HepG2 (cell line): ENCODE results near the gene ZBTB34. TPM values are rescaled to one million over a fixed set of nuclear protein-coding genes. Genes with fewer than 3 reads are reported as not detected.

Experiments
- ATAC-seq: fragments of 200-7000 bp; cut with Tn5 transposase; 3 replicates; pipeline ENCODE4 v1.9.1; 2020; ENCODE audit warnings: mild to moderate bottlenecking, moderate library complexity
- BruUV-seq: library from RNA; stranded (reverse); fragments of 400-500 nt; replicated peaks from 2 replicates; lab custom pipeline; 2021; lab: Mats Ljungman, UMichigan
- CTCF ChIA-PET: fragments of 300-600 bp; formaldehyde crosslinking; extraction: SDS; loops from one replicate; lab custom pipeline; 2021; ENCODE audit warnings: low total read pairs, inconsistent platforms, low intra/inter-chr PET ratio; lab: Yijun Ruan, JAX
- POLR2A ChIA-PET: fragments of 350-600 bp; sonication (Branson Sonifier 250); formaldehyde crosslinking; loops from one replicate; lab custom pipeline; 2020; ENCODE audit warnings: antibody characterized with exemption, inconsistent platforms; lab: Yijun Ruan, JAX
- DNase-seq: peaks from one replicate; pipeline ENCODE4 v3.0.0-alpha.2; 2015; ENCODE audit warnings: low spot score
- FAIRE-seq: peaks from 3 replicates; lab custom pipeline; 2011; peaks lifted over from hg19 to GRCh38; lab: Jason Lieb, UNC
- H2AFZ ChIP-seq: one replicate; pipeline ENCODE4 v1.6.1; 2011; ENCODE audit warnings: low read length, inconsistent platforms
- H3K27ac ChIP-seq: fragments of 300-600 bp; 3 replicates; pipeline ENCODE4 v1.8.0; 2011; ENCODE audit warnings: mixed run types, mild to moderate bottlenecking, mixed read lengths, low read length, inconsistent platforms; ENCODE audit not compliant: insufficient read depth; ENCODE audit errors: extremely low read length
- H3K27me3 ChIP-seq, 2 experiments: fragments of 200-600 bp in 1 of 2; 2 replicates in 1 of 2; 3 replicates in 1 of 2; pipeline versions ENCODE4 v1.6.0 to v1.8.0; 2011; ENCODE audit warnings: low read length in 2 of 2, mild to moderate bottlenecking in 2 of 2, moderate library complexity in 2 of 2, inconsistent platforms in 1 of 2; ENCODE audit not compliant: insufficient read depth in 2 of 2, control insufficient read depth in 1 of 2
- H3K36me3 ChIP-seq, 2 experiments: fragments of 200-600 bp in 1 of 2; replicated peaks in 1 of 2; 2 replicates in 1 of 2; 3 replicates in 1 of 2; pipeline versions ENCODE4 v1.5.1 to v1.8.0; 2011; ENCODE audit warnings: low read length in 2 of 2, inconsistent platforms in 1 of 2; ENCODE audit not compliant: insufficient read depth in 2 of 2, control insufficient read depth in 1 of 2
- H3K4me1 ChIP-seq: 2 replicates; pipeline ENCODE4 v1.5.1; 2012; ENCODE audit warnings: low read length, inconsistent platforms; ENCODE audit not compliant: insufficient read depth
- H3K4me2 ChIP-seq: 2 replicates; pipeline ENCODE4 v1.6.0; 2011; ENCODE audit warnings: low read depth, low read length, inconsistent platforms
- H3K4me3 ChIP-seq, 3 experiments: fragments of 200-600 bp in 1 of 3; sonication (generic), shearing (Covaris generic) in 1 of 3; replicated peaks in 1 of 3; 2 replicates each; pipeline ENCODE4 v1.5.1; 2011 to 2016; ENCODE audit warnings: low read length in 3 of 3, inconsistent platforms in 2 of 3, low read depth in 2 of 3, mild to moderate bottlenecking in 2 of 3, control low read depth in 1 of 3, mixed read lengths in 1 of 3; ENCODE audit not compliant: insufficient read depth in 1 of 3
- H3K79me2 ChIP-seq: one replicate; pipeline ENCODE4 v1.6.1; 2011; ENCODE audit warnings: low read length, inconsistent platforms; ENCODE audit not compliant: insufficient read depth
- H3K9ac ChIP-seq: 2 replicates; pipeline ENCODE4 v1.6.0; 2011; ENCODE audit warnings: mild to moderate bottlenecking, low read depth, low read length, inconsistent platforms; ENCODE audit not compliant: insufficient read depth
- H3K9me3 ChIP-seq: 2 replicates; pipeline ENCODE4 v1.5.1; 2012; ENCODE audit warnings: mild to moderate bottlenecking, low read length
- H4K20me1 ChIP-seq: 2 replicates; pipeline ENCODE4 v1.6.0; 2011; ENCODE audit warnings: inconsistent platforms, mild to moderate bottlenecking, low read length, moderate library complexity; ENCODE audit not compliant: insufficient read depth
- ATAD3A ChIP-seq: sonication (generic); formaldehyde crosslinking; IDR thresholded peaks from 2 replicates; pipeline ENCODE4 v1.4.0; 2020; ENCODE audit warnings: missing genetic modification reagents
- GTF2F1 ChIP-seq: fragments of 150-350 bp; IDR thresholded peaks from 2 replicates; pipeline ENCODE4 v1.6.1; 2014; ENCODE audit warnings: low read length
- HNRNPK ChIP-seq: fragments of 200-400 bp; formaldehyde crosslinking; IDR thresholded peaks from 2 replicates; pipeline ENCODE4 v1.6.1; 2018; ENCODE audit warnings: low read length, low read depth, moderate library complexity, mild to moderate bottlenecking; ENCODE audit not compliant: poor library complexity, severe bottlenecking
- JUND ChIP-seq: sonication (generic); formaldehyde crosslinking; IDR thresholded peaks from 2 replicates; pipeline ENCODE4 v1.8.0; 2022; ENCODE audit warnings: mild to moderate bottlenecking, missing genetic modification reagents
- KAT8 ChIP-seq: IDR thresholded peaks from 2 replicates; pipeline ENCODE4 v1.6.1; 2016; ENCODE audit warnings: missing genetic modification reagents, missing compliant biosample characterization
- PHF5A ChIP-seq: IDR thresholded peaks from one replicate; pipeline ENCODE4 v1.6.1; 2018; ENCODE audit warnings: low read depth, missing genetic modification reagents; ENCODE audit not compliant: unreplicated experiment
- SMARCE1 ChIP-seq: fragments of 450-650 bp; IDR thresholded peaks from 2 replicates; pipeline ENCODE4 v1.6.1; 2017; ENCODE audit warnings: borderline replicate concordance
- SP140L ChIP-seq: sonication (generic); formaldehyde crosslinking; IDR thresholded peaks from 2 replicates; pipeline ENCODE4 v1.4.0; 2020; ENCODE audit warnings: missing genetic modification reagents, borderline replicate concordance
- TP53 ChIP-seq: sonication (generic); formaldehyde crosslinking; conservative IDR thresholded peaks from 2 replicates; pipeline ENCODE4 v1.4.0; 2020; ENCODE audit warnings: missing genetic modification reagents
- ZC3H13 ChIP-seq: sonication (generic); formaldehyde crosslinking; IDR thresholded peaks from 2 replicates; pipeline ENCODE4 v1.8.1; 2023; ENCODE audit warnings: mild to moderate bottlenecking, missing genetic modification reagents, moderate library complexity
- ZFYVE20 ChIP-seq: sonication (generic); formaldehyde crosslinking; IDR thresholded peaks from 2 replicates; pipeline ENCODE4 v1.8.0; 2023; ENCODE audit warnings: low read depth, mild to moderate bottlenecking, moderate library complexity, missing genetic modification reagents, borderline replicate concordance
- ZNF331 ChIP-seq: sonication (generic); formaldehyde crosslinking; IDR thresholded peaks from 2 replicates; pipeline ENCODE4 v1.4.0; 2020; ENCODE audit warnings: missing genetic modification reagents
- ZNF460 ChIP-seq: sonication (generic); formaldehyde crosslinking; IDR thresholded peaks from 2 replicates; pipeline ENCODE4 v1.5.1; 2020; ENCODE audit warnings: missing genetic modification reagents, mild to moderate bottlenecking, borderline replicate concordance
- ZNF530 ChIP-seq: sonication (generic); formaldehyde crosslinking; IDR thresholded peaks from 2 replicates; pipeline ENCODE4 v1.5.0; 2020; ENCODE audit warnings: low read depth, mild to moderate bottlenecking, missing genetic modification reagents
- ZNF616 ChIP-seq: sonication (generic); formaldehyde crosslinking; IDR thresholded peaks from 2 replicates; pipeline ENCODE4 v1.5.0; 2020; ENCODE audit warnings: low read depth, mild to moderate bottlenecking, missing genetic modification reagents
- WGBS: methylation state at CpG from one replicate; pipeline ENCODE4 v1.1.6; 2017; ENCODE audit warnings: low lambda C conversion rate; 5-methylcytosine and 5-hydroxymethylcytosine counted together
- in situ Hi-C: cut with HindIII; loops from 2 replicates; pipeline ENCODE4 v1.10.0; 2017; ENCODE audit warnings: low pct_unique_long_range_greater_than_20kb; ENCODE audit not compliant: extremely low pct_ligation_motif_present
- intact Hi-C: fragments of 100-400 bp; cut with micrococcal nuclease; formaldehyde crosslinking; loops from one replicate; pipeline ENCODE4 v1.10.0; 2022; ENCODE audit not compliant: unreplicated experiment
- polyA plus RNA-seq, 8 experiments: library from polyadenylated mRNA; depleted of rRNA in 3 of 8; stranded (reverse) in 7 of 8; unstranded in 1 of 8; fragments of >200 nt; fragmentation: Illumina TruSeq in 4 of 8; extraction: Trizol in 4 of 8; gene quantifications; 2 replicates each; pipeline versions ENCODE4 v1.2.1 to v1.2.3, GENCODE V29; 2011 to 2016; ENCODE audit warnings: low read depth in 4 of 8, missing spikeins in 1 of 8, mixed read lengths in 1 of 8; ENCODE audit not compliant: insufficient read depth in 1 of 8
- total RNA-seq, 5 experiments: library from RNA; depleted of rRNA; stranded (reverse); fragments of >200 nt; fragmentation: Illumina TruSeq; extraction: Trizol; gene quantifications; 2 replicates each; pipeline ENCODE4 v1.2.3, GENCODE V29; 2016; ENCODE audit warnings: low read depth in 1 of 5
- TF ChIP-seq, protein P1 (sequence below): sonication (generic); formaldehyde crosslinking; IDR thresholded peaks from 2 replicates; pipeline ENCODE4 v1.4.0; 2020; ENCODE audit warnings: mild to moderate bottlenecking, missing genetic modification reagents
- TF ChIP-seq, protein P2 (sequence below): sonication (generic); formaldehyde crosslinking; conservative IDR thresholded peaks from 2 replicates; pipeline ENCODE4 v1.8.0; 2022; ENCODE audit warnings: missing genetic modification reagents

ZBTB34 gene
- total and polyA plus RNA-seq, 2 of the 13 experiments (the other 11 are each of a cell fraction or from before 2014, with no cell fraction given): 5.9 to 8.7 TPM

- H3K9me3 ChIP-seq: peaks cover 19% of the 10 kb centered on the region; the same call in 1 of the 2 replicates
- ATAC-seq: no peak
- CTCF ChIA-PET: no interaction called here
- DNase-seq: no peak
- H3K36me3 ChIP-seq: peaks cover 3 to 20% of the 10 kb centered on the region in 2 experiments; a peak in 4 of 5 replicates
- no peak overlapping the region for H3K4me3 ChIP-seq
- POLR2A ChIA-PET: no interaction called here
- 96% methylated on average over 1 of the region's 1 CpG for WGBS
- H3K4me1 ChIP-seq: peaks cover 22% of the 10 kb centered on the region
- no peak for FAIRE-seq
- H3K4me2 ChIP-seq: no peak overlapping the region
- no peak overlapping the region for H3K9ac ChIP-seq
- intact Hi-C loops (no loop called here), in situ Hi-C loops (no loop called here)
- BruUV-seq: no TSS peak
- TF ChIP-seq ZNF331 (CRISPR knock-in tag) (no peak), SMARCE1 (no peak), ZNF460 (CRISPR knock-in tag) (no peak), ATAD3A (CRISPR knock-in tag) (no peak), ZC3H13 (CRISPR knock-in tag) (no peak), ZNF530 (CRISPR knock-in tag) (no peak), HNRNPK (no peak), KAT8 (no peak), PHF5A (no peak), GTF2F1 (no peak), ZNF616 (CRISPR knock-in tag) (no peak), SP140L (CRISPR knock-in tag) (no peak), ZFYVE20 (CRISPR knock-in tag) (no peak), JUND (CRISPR knock-in tag) (no peak), TP53 (CRISPR knock-in tag) (no peak)
- TF ChIP-seq, protein P1, sequence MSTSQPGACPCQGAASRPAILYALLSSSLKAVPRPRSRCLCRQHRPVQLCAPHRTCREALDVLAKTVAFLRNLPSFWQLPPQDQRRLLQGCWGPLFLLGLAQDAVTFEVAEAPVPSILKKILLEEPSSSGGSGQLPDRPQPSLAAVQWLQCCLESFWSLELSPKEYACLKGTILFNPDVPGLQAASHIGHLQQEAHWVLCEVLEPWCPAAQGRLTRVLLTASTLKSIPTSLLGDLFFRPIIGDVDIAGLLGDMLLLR (CRISPR knock-in tag): no peak
- TF ChIP-seq, protein P2, sequence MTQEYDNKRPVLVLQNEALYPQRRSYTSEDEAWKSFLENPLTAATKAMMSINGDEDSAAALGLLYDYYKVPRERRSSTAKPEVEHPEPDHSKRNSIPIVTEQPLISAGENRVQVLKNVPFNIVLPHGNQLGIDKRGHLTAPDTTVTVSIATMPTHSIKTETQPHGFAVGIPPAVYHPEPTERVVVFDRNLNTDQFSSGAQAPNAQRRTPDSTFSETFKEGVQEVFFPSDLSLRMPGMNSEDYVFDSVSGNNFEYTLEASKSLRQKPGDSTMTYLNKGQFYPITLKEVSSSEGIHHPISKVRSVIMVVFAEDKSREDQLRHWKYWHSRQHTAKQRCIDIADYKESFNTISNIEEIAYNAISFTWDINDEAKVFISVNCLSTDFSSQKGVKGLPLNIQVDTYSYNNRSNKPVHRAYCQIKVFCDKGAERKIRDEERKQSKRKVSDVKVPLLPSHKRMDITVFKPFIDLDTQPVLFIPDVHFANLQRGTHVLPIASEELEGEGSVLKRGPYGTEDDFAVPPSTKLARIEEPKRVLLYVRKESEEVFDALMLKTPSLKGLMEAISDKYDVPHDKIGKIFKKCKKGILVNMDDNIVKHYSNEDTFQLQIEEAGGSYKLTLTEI (CRISPR knock-in tag): no peak
- no peaks in the 10 kb centered on the region for H3K27me3 ChIP-seq
- H3K27ac ChIP-seq: no peak overlapping the region
- no peak overlapping the region for H2AFZ ChIP-seq
- peaks cover 41% of the 10 kb centered on the region for H3K79me2 ChIP-seq
- no peaks in the 10 kb centered on the region; the same call in 1 of the 2 replicates for H4K20me1 ChIP-seq
These were observed 37.6 kb upstream of the ZBTB34 start for GRCh38 chr9:126822873-126823272.
